NB4 (cell line): Measurements from ENCODE around the gene DLG2.

ENCODE experiments used
- CTCF ChIP-seq: IDR thresholded peaks from one replicate; pipeline ENCODE4 v1.5.1; 2012; ENCODE audit warnings: low read depth, low read length
- MAX ChIP-seq: IDR thresholded peaks from 2 replicates; pipeline ENCODE4 v1.6.1; 2011; ENCODE audit warnings: low read depth, low read length
- MYC ChIP-seq: IDR thresholded peaks from 2 replicates; pipeline ENCODE4 v1.6.1; 2011; ENCODE audit warnings: low read depth, low read length
- POLR2A ChIP-seq: IDR thresholded peaks from 2 replicates; pipeline ENCODE4 v1.6.1; 2011; ENCODE audit warnings: mild to moderate bottlenecking; ENCODE audit not compliant: insufficient read length; ENCODE audit errors: extremely low read depth

DNA sequence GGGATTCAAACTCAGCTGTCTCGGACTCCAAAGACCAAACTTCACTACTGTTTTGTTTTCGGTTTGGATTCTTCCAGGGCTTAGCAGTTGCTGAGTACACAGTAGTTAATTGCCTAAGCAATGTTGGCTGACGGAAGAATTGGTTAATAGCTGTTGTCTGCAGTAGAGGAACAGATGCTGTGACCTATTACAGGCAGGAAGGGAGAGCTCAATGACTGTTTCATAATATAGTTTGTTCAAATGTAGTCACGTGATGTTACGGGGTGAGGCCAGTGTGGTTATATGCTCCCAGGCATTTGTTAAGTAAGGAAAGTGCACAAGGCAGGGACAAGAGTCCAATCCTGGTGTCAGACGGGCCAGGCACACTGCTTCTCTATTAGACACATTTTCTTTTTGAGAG is 2118.3 kb downstream of the DLG2 start:
- TF ChIP-seq CTCF = no peak
- TF ChIP-seq POLR2A = no peak
- TF ChIP-seq MYC = no peak
- TF ChIP-seq MAX = no peak
